ENCODE results near the gene HOTAIR. TPM values are rescaled to one million over a fixed set of nuclear protein-coding genes. Genes with fewer than 3 reads are reported as not detected.

The HOTAIR gene
- total RNA-seq, 1 donor from 2014 or later = not detected

GRCh38 chr12:53983568-53983949 lies 8.8 kb upstream of the HOTAIR start:
- Mint-ChIP-seq H3K4me1 (ENCODE audit: low read depth, unreplicated experiment) (no peaks in the 10 kb centered on the region), H3K9me3 (ENCODE audit: unreplicated experiment) (peaks cover 20% of the 10 kb centered on the region), H3K27ac (ENCODE audit: unreplicated experiment) (peak overlapping the region; percentile 58), H3K4me3 (ENCODE audit: unreplicated experiment) (no peak overlapping the region), H3K36me3 (ENCODE audit: low read depth, unreplicated experiment) (no peaks in the 10 kb centered on the region), H3K27me3 (ENCODE audit: low read depth, unreplicated experiment) (peaks cover 85% of the 10 kb centered on the region)
- Histone ChIP-seq H2AFZ (ENCODE audit: low read depth, low read length) (no peak overlapping the region), H4K20me1 (ENCODE audit: insufficient read depth, low read length) (no peaks in the 10 kb centered on the region), H3K27me3 (ENCODE audit: insufficient read depth, low read length) (peaks cover 92% of the 10 kb centered on the region), H3K4me1 (ENCODE audit: insufficient read depth, low read length) (no peaks in the 10 kb centered on the region), H3K79me2 (ENCODE audit: insufficient read depth, low read length) (no peaks in the 10 kb centered on the region), H3K9me3 (ENCODE audit: insufficient read depth, low read depth, low read length) (no peaks in the 10 kb centered on the region), H3K27ac (ENCODE audit: low read depth, low read length) (no peak overlapping the region), H3K9ac (ENCODE audit: low read length) (no peak overlapping the region), H3K4me2 (ENCODE audit: low read length) (no peak overlapping the region), H3K36me3 (ENCODE audit: insufficient read depth, low read length) (no peaks in the 10 kb centered on the region), H3K4me3 (ENCODE audit: insufficient read depth, low read depth, low read length) (no peak overlapping the region)
- no peak for TF ChIP-seq EZH2 (IDR thresholded peaks at IDR 0.05; ENCODE audit: insufficient read depth, low read length)
- TF ChIP-seq CTCF (IDR thresholded peaks at IDR 0.05; ENCODE audit: insufficient read depth, low read depth, low read length) = no peak
- no peak for FAIRE-seq
- no peak for DNase-seq (ENCODE audit: low read depth)

GRCh38 chr12:53982648-53983567 lies 8.2 kb upstream of the HOTAIR start:
- no peaks in the 10 kb centered on the region for H3K79me2 ChIP-seq (ENCODE audit: insufficient read depth, low read length)
- no peak for TF ChIP-seq CTCF (IDR thresholded peaks at IDR 0.05; ENCODE audit: insufficient read depth, low read depth, low read length)
- no peak for TF ChIP-seq EZH2 (IDR thresholded peaks at IDR 0.05; ENCODE audit: insufficient read depth, low read length)
- Mint-ChIP-seq H3K4me1 (ENCODE audit: low read depth, unreplicated experiment) (no peaks in the 10 kb centered on the region), H3K27me3 (ENCODE audit: low read depth, unreplicated experiment) (peaks cover 85% of the 10 kb centered on the region), H3K4me3 (ENCODE audit: unreplicated experiment) (no peak overlapping the region), H3K36me3 (ENCODE audit: low read depth, unreplicated experiment) (no peaks in the 10 kb centered on the region), H3K27ac (ENCODE audit: unreplicated experiment) (peak overlapping the region; percentile 58), H3K9me3 (ENCODE audit: unreplicated experiment) (peaks cover 22% of the 10 kb centered on the region)
- H2AFZ ChIP-seq (ENCODE audit: low read depth, low read length) = no peak overlapping the region
- no peaks in the 10 kb centered on the region for H3K4me1 ChIP-seq (ENCODE audit: insufficient read depth, low read length)
- peaks cover 90% of the 10 kb centered on the region for H3K27me3 ChIP-seq (ENCODE audit: insufficient read depth, low read length)
- no peak overlapping the region for H3K4me2 ChIP-seq (ENCODE audit: low read length)
- DNase-seq (ENCODE audit: low read depth) (no peak), FAIRE-seq (no peak)
- no peaks in the 10 kb centered on the region for H3K9me3 ChIP-seq (ENCODE audit: insufficient read depth, low read depth, low read length)
- H3K9ac ChIP-seq (ENCODE audit: low read length) = no peak overlapping the region
- no peaks in the 10 kb centered on the region for H3K36me3 ChIP-seq (ENCODE audit: insufficient read depth, low read length)
- no peak overlapping the region for H3K4me3 ChIP-seq (ENCODE audit: insufficient read depth, low read depth, low read length)
- H4K20me1 ChIP-seq (ENCODE audit: insufficient read depth, low read length) = no peaks in the 10 kb centered on the region
- H3K27ac ChIP-seq (ENCODE audit: low read depth, low read length) = no peak overlapping the region

Measured in astrocyte (in vitro differentiated cells and primary cell).